ENCODE results near the gene CCS. TPM values are rescaled to one million over a fixed set of nuclear protein-coding genes. Genes with fewer than 3 reads are reported as not detected.
A peak's percentile ranks its signal among the peaks of the same experiment; 100 is the strongest.

CCS gene
- total and polyA plus RNA-seq, 9 of the 15 experiments (the other 6 are each of a cell fraction or from before 2014, with no cell fraction given): 1.1 to 46.6 (median 26.8) TPM

DNA sequence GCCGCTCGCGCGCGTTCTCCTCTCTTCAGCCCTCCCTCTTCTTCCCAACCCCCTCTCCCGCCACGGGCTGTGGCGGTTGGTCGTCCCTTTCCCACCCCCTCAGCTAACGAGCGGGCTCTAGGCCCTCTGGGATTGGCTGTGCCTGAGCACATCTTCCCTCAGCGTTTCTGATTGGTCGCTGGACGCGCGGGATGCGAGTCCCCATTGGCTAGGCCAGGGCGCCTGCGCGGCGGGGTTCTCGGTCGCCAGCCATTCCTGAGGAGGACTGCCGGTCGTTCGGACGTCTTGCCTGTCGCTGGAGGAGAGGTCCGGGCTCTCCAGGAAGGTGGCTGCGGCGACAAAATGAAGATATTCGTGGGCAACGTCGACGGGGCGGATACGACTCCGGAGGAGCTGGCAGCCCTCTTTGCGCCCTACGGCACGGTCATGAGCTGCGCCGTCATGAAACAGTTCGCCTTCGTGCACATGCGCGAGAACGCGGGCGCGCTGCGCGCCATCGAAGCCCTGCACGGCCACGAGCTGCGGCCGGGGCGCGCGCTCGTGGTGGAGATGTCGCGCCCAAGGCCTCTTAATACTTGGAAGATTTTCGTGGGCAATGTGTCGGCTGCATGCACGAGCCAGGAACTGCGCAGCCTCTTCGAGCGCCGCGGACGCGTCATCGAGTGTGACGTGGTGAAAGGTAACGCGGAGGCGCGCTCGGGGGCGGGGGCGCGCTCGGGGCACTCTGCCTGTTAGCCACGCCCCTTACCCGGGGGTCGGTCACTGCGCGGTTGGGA is 23.6 kb downstream of the CCS start, which contains the start of gene RBM14 (continued):
- TF ChIP-seq, protein P1, sequence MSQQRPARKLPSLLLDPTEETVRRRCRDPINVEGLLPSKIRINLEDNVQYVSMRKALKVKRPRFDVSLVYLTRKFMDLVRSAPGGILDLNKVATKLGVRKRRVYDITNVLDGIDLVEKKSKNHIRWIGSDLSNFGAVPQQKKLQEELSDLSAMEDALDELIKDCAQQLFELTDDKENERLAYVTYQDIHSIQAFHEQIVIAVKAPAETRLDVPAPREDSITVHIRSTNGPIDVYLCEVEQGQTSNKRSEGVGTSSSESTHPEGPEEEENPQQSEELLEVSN (IDR thresholded peaks at IDR 0.05; ENCODE audit: borderline replicate concordance in 1 of 2, extremely low read depth in 1 of 2, insufficient read depth in 1 of 2, insufficient read length in 1 of 2, low read depth in 1 of 2, low read length in 1 of 2, poor library complexity in 1 of 2, severe bottlenecking in 1 of 2): peak; percentile 64 to 82
- TF ChIP-seq, protein P2, sequence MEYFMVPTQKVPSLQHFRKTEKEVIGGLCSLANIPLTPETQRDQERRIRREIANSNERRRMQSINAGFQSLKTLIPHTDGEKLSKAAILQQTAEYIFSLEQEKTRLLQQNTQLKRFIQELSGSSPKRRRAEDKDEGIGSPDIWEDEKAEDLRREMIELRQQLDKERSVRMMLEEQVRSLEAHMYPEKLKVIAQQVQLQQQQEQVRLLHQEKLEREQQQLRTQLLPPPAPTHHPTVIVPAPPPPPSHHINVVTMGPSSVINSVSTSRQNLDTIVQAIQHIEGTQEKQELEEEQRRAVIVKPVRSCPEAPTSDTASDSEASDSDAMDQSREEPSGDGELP (CRISPR knock-in tag; IDR thresholded peaks at IDR 0.05; ENCODE audit: borderline replicate concordance): peak; percentile 84; the same call in 1 of the 2 replicates
- TF ChIP-seq NUFIP1 (IDR thresholded peaks at IDR 0.05; ENCODE audit: partially characterized antibody) (no peak), RB1 (IDR thresholded peaks at IDR 0.05; ENCODE audit: low read depth) (peak; percentile 26; the same call in 1 of the 2 replicates), MXI1 (IDR thresholded peaks at IDR 0.05; ENCODE audit: low read depth, low read length) (0 out of 2 replicates have a peak, but pooled peaks have one; percentile 39), HMG20B (CRISPR knock-in tag; IDR thresholded peaks at IDR 0.05) (0 out of 2 replicates have a peak, but pooled peaks have one; percentile 62), CCNT2 (IDR thresholded peaks at IDR 0.05; ENCODE audit: borderline replicate concordance, extremely low read depth, insufficient read length, low read depth, low read length) (peak; percentile 27), NBN (IDR thresholded peaks at IDR 0.05; ENCODE audit: low read depth) (0 out of 2 replicates have a peak, but pooled peaks have one; percentile 23), TAF7 (tag; IDR thresholded peaks at IDR 0.05) (peak; percentile 97), MAFG (tag; conservative IDR thresholded peaks at IDR 0.05) (no peak), DMBX1 (CRISPR knock-in tag; IDR thresholded peaks at IDR 0.05; ENCODE audit: borderline replicate concordance) (peak; percentile 93)
- TF ChIP-seq, protein P3, sequence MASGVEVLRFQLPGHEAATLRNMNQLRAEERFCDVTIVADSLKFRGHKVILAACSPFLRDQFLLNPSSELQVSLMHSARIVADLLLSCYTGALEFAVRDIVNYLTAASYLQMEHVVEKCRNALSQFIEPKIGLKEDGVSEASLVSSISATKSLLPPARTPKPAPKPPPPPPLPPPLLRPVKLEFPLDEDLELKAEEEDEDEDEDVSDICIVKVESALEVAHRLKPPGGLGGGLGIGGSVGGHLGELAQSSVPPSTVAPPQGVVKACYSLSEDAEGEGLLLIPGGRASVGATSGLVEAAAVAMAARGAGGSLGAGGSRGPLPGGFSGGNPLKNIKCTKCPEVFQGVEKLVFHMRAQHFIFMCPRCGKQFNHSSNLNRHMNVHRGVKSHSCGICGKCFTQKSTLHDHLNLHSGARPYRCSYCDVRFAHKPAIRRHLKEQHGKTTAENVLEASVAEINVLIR (CRISPR knock-in tag; IDR thresholded peaks at IDR 0.05): peak; percentile 45; the same call in 1 of the 2 replicates
- TF ChIP-seq, protein P4, sequence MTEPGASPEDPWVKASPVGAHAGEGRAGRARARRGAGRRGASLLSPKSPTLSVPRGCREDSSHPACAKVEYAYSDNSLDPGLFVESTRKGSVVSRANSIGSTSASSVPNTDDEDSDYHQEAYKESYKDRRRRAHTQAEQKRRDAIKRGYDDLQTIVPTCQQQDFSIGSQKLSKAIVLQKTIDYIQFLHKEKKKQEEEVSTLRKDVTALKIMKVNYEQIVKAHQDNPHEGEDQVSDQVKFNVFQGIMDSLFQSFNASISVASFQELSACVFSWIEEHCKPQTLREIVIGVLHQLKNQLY (CRISPR knock-in tag; conservative IDR thresholded peaks at IDR 0.05): peak in 1 of 2 experiments; percentile 63; a peak in 1 of 4 replicates
- TF ChIP-seq, protein P5, sequence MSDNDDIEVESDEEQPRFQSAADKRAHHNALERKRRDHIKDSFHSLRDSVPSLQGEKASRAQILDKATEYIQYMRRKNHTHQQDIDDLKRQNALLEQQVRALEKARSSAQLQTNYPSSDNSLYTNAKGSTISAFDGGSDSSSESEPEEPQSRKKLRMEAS (CRISPR knock-in tag; IDR thresholded peaks at IDR 0.05): peak; percentile 94
- TF ChIP-seq, protein P6, sequence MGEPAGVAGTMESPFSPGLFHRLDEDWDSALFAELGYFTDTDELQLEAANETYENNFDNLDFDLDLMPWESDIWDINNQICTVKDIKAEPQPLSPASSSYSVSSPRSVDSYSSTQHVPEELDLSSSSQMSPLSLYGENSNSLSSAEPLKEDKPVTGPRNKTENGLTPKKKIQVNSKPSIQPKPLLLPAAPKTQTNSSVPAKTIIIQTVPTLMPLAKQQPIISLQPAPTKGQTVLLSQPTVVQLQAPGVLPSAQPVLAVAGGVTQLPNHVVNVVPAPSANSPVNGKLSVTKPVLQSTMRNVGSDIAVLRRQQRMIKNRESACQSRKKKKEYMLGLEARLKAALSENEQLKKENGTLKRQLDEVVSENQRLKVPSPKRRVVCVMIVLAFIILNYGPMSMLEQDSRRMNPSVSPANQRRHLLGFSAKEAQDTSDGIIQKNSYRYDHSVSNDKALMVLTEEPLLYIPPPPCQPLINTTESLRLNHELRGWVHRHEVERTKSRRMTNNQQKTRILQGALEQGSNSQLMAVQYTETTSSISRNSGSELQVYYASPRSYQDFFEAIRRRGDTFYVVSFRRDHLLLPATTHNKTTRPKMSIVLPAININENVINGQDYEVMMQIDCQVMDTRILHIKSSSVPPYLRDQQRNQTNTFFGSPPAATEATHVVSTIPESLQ (CRISPR knock-in tag; IDR thresholded peaks at IDR 0.05): peak; percentile 80; the same call in 1 of the 2 replicates
- TF ChIP-seq, protein P7, sequence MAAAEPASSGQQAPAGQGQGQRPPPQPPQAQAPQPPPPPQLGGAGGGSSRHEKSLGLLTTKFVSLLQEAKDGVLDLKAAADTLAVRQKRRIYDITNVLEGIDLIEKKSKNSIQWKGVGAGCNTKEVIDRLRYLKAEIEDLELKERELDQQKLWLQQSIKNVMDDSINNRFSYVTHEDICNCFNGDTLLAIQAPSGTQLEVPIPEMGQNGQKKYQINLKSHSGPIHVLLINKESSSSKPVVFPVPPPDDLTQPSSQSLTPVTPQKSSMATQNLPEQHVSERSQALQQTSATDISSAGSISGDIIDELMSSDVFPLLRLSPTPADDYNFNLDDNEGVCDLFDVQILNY (CRISPR knock-in tag; IDR thresholded peaks at IDR 0.05): peak; percentile 82; the same call in 1 of the 2 replicates
